GM12872 (cell line): Measurements from ENCODE around the gene ATP5F1D.

ENCODE experiments used
- CTCF ChIP-seq: IDR thresholded peaks from 3 replicates; pipeline ENCODE4 v1.5.1; 2011; ENCODE audit warnings: low read depth, mild to moderate bottlenecking, low read length, moderate library complexity; ENCODE audit not compliant: insufficient read depth

ATP5F1D gene

DNA sequence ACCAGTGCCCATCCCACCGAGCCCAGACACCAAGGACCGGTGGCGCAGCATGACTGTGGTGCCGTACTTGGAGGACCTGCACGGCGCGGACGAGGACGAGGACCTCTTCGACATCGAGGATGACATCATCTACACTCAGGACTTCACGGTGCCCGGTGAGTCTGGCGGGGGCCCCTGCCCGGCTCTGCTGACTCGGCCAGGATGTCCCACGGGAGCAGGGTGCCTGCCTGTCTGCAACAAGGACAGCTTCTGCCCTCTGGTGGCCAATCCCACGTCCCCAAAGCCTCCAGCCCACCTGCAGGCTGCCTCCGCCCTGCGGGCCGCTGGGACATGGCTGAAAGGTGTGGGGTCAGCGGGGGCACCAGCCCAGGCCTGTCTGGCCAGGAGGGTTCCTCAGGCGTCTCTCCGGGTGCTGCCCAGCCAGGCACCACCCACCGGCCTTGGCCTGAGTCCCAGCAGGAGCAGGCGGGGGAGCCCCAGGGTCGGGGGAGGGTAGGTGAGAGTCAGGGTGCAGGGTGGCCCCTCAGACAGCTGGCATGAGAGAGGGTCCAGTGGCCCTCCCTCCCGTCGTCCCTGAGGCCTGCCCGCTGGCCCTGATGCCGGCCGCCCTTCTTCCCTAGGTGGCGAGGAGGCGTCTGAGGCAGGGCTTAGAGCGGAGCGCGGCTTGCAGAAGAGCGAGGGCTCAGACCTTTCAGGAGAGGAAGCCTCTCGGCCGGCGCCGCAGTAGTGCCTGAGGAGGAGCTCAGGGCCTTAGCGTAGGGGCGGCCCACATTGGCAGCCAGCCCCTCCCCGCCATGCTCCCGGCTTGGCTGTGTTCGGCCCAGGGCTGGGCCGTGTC, 18.3 kb upstream of the ATP5F1D start:
- peak; percentile 77 for TF ChIP-seq CTCF

DNA sequence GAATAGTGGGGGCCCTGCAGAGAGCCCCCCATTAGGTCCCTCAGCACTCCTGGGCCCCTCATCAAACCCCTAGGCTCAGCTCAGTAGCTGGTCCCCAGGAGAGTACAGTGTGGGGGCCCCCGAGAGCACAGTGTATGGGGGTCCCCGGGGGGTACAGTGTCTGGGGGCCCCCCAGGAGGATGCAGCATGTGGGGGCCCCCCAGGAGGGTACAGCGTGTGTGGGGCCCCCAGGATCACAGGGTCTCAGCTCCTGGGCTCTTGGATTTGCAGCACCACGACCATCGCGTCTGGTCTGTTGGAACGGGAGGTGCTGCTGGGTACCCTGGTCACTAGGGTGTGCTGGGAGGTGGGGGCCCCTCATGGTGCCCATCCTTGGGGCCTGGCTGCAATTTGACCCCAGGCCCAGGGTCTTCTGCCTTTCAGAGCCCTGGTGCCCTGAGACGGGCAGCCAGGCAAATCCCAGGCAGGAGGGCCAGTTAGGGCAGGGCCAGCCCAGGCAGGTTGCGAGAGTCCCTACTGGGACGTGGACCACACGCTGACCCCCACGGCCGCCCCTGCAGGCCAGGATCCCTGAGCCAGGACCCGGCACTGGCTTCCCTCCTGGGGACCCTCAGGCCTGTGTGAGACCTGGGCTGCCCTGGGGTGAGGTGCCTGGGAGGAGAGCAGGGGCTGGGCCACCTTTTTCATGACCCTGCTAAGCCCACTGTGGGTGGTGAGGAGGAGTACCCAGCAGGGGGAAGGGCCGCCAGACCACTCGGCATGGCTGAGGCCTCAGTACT, 17.3 kb upstream of the ATP5F1D start:
- no peak for TF ChIP-seq CTCF

DNA sequence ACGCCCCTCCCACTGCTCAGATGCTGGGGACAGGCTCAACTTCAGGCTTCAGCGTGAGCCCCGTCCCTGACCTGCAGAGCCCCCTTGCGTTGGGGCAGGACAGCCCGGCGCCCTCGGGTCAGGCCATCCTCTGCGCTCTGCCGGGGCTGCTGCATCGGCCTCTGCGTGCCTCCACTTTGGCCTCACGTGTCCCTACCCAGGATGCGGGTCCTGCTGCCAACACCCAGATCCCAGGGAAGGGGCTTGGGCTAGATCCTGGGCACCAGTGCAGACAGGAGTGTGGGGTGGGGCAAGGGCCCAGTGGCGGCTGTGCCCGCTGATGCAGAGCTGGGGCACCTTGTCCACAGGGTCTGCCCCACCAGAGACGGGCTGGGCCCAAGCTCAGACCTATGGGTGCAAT, 16.7 kb upstream of the ATP5F1D start:
- no peak for TF ChIP-seq CTCF

DNA sequence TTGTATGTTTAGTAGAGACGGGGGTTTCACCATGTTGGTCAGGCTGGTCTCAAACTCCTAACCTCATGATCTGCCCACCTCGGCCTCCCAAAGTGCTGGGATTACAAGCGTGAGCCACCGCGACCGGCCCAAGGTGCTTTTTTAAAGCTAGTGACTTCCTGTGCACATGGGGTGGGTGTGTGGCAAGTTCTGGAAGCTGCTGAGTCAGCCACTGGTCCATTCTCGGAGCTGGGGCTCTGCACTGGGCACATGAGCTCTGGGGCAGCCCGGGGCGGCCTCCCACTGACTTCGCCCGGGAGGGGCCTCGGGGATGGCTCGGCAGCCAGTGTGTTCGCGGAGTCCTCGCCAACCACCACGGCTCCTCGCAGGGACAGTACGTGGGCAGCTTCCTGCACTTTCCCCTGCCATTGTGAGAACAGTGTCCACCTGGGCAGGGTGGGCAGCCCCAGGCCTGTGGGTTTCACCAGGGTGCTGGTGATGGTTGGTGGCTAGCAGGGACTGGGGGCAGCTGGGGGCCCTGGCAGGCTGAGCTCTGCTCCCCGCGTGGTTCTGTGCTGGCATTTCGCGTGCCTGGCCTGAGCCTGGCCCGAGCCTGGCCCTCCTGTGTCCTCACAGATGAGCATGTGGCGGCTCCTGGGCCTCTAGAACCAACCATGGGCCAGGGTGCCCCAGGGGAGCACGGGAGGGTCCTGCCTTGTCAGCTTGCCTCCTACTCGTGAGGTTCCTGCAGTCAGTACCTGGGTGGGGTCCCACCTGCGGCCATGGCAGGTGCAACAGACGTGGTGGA, 15.9 kb upstream of the ATP5F1D start:
- no peak for TF ChIP-seq CTCF

- no peak for TF ChIP-seq CTCF
Measured at GRCh38 chr19:1226227-1226518, 15.4 kb upstream of the ATP5F1D start.

GRCh38 chr19:1226522-1227303, 14.8 kb upstream of the ATP5F1D start:
- no peak for TF ChIP-seq CTCF
